HCT116 (cell line): ENCODE results near the gene MAML2.

Experiments used
- CTCF ChIP-seq, 3 experiments: fragments of 200-600 bp in 1 of 3; sonication (generic) in 1 of 3; IDR thresholded peaks in 2 of 3; conservative IDR thresholded peaks in 1 of 3; 2 replicates each; pipeline ENCODE4 v1.5.1; 2012 to 2017; ENCODE audit warnings: low read depth in 2 of 3, low read length in 2 of 3, antibody characterized with exemption in 1 of 3, borderline replicate concordance in 1 of 3, control low read depth in 1 of 3, mild to moderate bottlenecking in 1 of 3, mixed read lengths in 1 of 3, mixed run types in 1 of 3, moderate library complexity in 1 of 3; ENCODE audit not compliant: insufficient read depth in 1 of 3
- EZH2 ChIP-seq: fragments of 200-600 bp; sonication (generic); IDR thresholded peaks from 2 replicates; pipeline ENCODE4 v1.6.1; 2017; ENCODE audit warnings: antibody characterized with exemption, mixed run types
- JUND ChIP-seq: IDR thresholded peaks from 2 replicates; pipeline ENCODE4 v1.6.1; 2012
- POLR2A ChIP-seq: IDR thresholded peaks from 2 replicates; pipeline ENCODE4 v1.7.0; 2011; ENCODE audit warnings: borderline replicate concordance; ENCODE audit not compliant: insufficient read depth, insufficient read length; ENCODE audit errors: extremely low read depth

GRCh38 chr11:96110302-96110701, 232.7 kb downstream of the MAML2 start:
- no peak for TF ChIP-seq CTCF (IDR thresholded peaks at IDR 0.05 in 2 of 3, conservative IDR thresholded peaks at IDR 0.05 in 1 of 3; ENCODE audit: borderline replicate concordance in 1 of 3, insufficient read depth in 1 of 3, low read depth in 2 of 3, low read length in 2 of 3)
- no peak for TF ChIP-seq JUND
- no peak for TF ChIP-seq EZH2
- TF ChIP-seq POLR2A, result no peak
